K562 (cell line): ENCODE data around the gene TBCC. TPM values are rescaled to one million over a fixed set of nuclear protein-coding genes. Genes with fewer than 3 reads are reported as not detected.

Experiments used
- ATAC-seq: fragments of 200-7000 bp; cut with Tn5 transposase; 3 replicates; pipeline ENCODE4 v1.9.1; 2020; ENCODE audit warnings: moderate library complexity
- BruUV-seq: library from RNA; stranded (reverse); fragments of 400-500 nt; replicated peaks from 2 replicates; lab custom pipeline; 2021; lab: Mats Ljungman, UMichigan
- CTCF ChIA-PET: fragments of 300-600 bp; formaldehyde crosslinking; extraction: SDS; loops from one replicate; lab custom pipeline; 2021; ENCODE audit warnings: low intra/inter-chr PET ratio; lab: Yijun Ruan, JAX
- POLR2A ChIA-PET: fragments of 300-600, 350-650 bp; sonication (Branson Sonifier 250); formaldehyde crosslinking; extraction: SDS; loops from one replicate; lab custom pipeline; 2021; ENCODE audit warnings: antibody characterized with exemption, inconsistent platforms; lab: Yijun Ruan, JAX
- DNase-seq, 4 experiments: peaks; one replicate each; pipeline versions ENCODE4 v3.0.0 to v3.0.0-alpha.2; 2011 to 2018; ENCODE audit warnings: low spot score in 3 of 4, mixed read lengths in 3 of 4; ENCODE audit errors: extremely low read depth in 1 of 4
- FAIRE-seq: peaks from 2 replicates; lab custom pipeline; 2011; peaks lifted over from hg19 to GRCh38; lab: Jason Lieb, UNC
- H2AFZ ChIP-seq: 2 replicates; pipeline ENCODE4 v1.6.0; 2011; ENCODE audit warnings: low read depth, low read length, control low read depth, inconsistent platforms
- H3K27ac ChIP-seq: fragments of 200-600 bp; 3 replicates; pipeline ENCODE4 v1.8.0; 2011; ENCODE audit warnings: low read depth, mild to moderate bottlenecking, control low read depth, inconsistent platforms, low read length, moderate library complexity, mixed read lengths; ENCODE audit errors: extremely low read depth
- H3K27me3 ChIP-seq, 2 experiments: fragments of 300-600 bp in 1 of 2; 2 replicates in 1 of 2; 3 replicates in 1 of 2; pipeline versions ENCODE4 v1.6.0 to v1.8.0; 2011; ENCODE audit warnings: inconsistent platforms in 2 of 2, low read length in 2 of 2, mild to moderate bottlenecking in 1 of 2, mixed read lengths in 1 of 2, moderate library complexity in 1 of 2; ENCODE audit not compliant: control insufficient read depth in 2 of 2, insufficient read depth in 2 of 2
- H3K36me3 ChIP-seq: fragments of 300-600 bp; 3 replicates; pipeline ENCODE4 v1.8.0; 2011; ENCODE audit warnings: mild to moderate bottlenecking, low read length, inconsistent platforms; ENCODE audit not compliant: control insufficient read depth, insufficient read depth
- H3K4me1 ChIP-seq, 2 experiments: fragments of 200-600 bp in 1 of 2; replicated peaks in 1 of 2; 2 replicates in 1 of 2; 3 replicates in 1 of 2; pipeline versions ENCODE4 v1.5.1 to v1.8.0; 2011; ENCODE audit warnings: inconsistent platforms in 2 of 2, low read length in 2 of 2, mild to moderate bottlenecking in 1 of 2, mixed read lengths in 1 of 2, moderate library complexity in 1 of 2; ENCODE audit not compliant: control insufficient read depth in 2 of 2, insufficient read depth in 2 of 2
- H3K4me2 ChIP-seq: 2 replicates; pipeline ENCODE4 v1.6.1; 2011; ENCODE audit warnings: low read length, control low read depth, inconsistent platforms, mixed read lengths; ENCODE audit not compliant: insufficient read depth
- H3K4me3 ChIP-seq: fragments of 200-600 bp; sonication (generic), shearing (Covaris generic); 2 replicates; pipeline ENCODE4 v1.5.1; 2016; ENCODE audit warnings: control low read depth, inconsistent platforms
- H3K79me2 ChIP-seq: fragments of 200-600 bp; 3 replicates; pipeline ENCODE4 v1.8.0; 2011; ENCODE audit warnings: low read length, inconsistent platforms; ENCODE audit not compliant: control insufficient read depth, insufficient read depth
- H3K9ac ChIP-seq, 2 experiments: 2 replicates each; pipeline versions ENCODE4 v1.6.0 to v1.6.1; 2011; ENCODE audit warnings: low read depth in 2 of 2, low read length in 2 of 2, control low read depth in 1 of 2, inconsistent platforms in 1 of 2, mild to moderate bottlenecking in 1 of 2, mixed read lengths in 1 of 2; ENCODE audit not compliant: insufficient read depth in 1 of 2
- H3K9me1 ChIP-seq: one replicate; pipeline ENCODE4 v1.6.0; 2011; ENCODE audit warnings: inconsistent platforms, mild to moderate bottlenecking, low read length, moderate library complexity; ENCODE audit not compliant: control insufficient read depth, insufficient read depth
- H3K9me3 ChIP-seq: replicated peaks from 2 replicates; pipeline ENCODE4 v1.5.1; 2011; ENCODE audit warnings: low read depth, low read length, inconsistent platforms; ENCODE audit not compliant: control insufficient read depth, insufficient read depth
- H4K20me1 ChIP-seq: replicated peaks from 2 replicates; pipeline ENCODE4 v1.6.1; 2011; ENCODE audit warnings: low read length, inconsistent platforms, mixed read lengths; ENCODE audit not compliant: control insufficient read depth, insufficient read depth
- BRD4 ChIP-seq: fragments of 200-600 bp; sonication (generic); IDR thresholded peaks from 2 replicates; pipeline ENCODE4 v1.6.1; 2017; ENCODE audit warnings: inconsistent platforms
- C11orf30 ChIP-seq: fragments of 450-650 bp; IDR thresholded peaks from 2 replicates; pipeline ENCODE4 v1.6.1; 2016; ENCODE audit warnings: low read depth, mild to moderate bottlenecking
- DACH1 ChIP-seq: fragments of 450-650 bp; IDR thresholded peaks from 2 replicates; pipeline ENCODE4 v1.6.1; 2018; ENCODE audit not compliant: partially characterized antibody
- KDM1A ChIP-seq, 2 experiments: fragments of 450-650 bp; IDR thresholded peaks; 2 replicates each; pipeline ENCODE4 v1.6.1; 2016; ENCODE audit warnings: mild to moderate bottlenecking in 2 of 2
- MAFF ChIP-seq: IDR thresholded peaks from 2 replicates; pipeline ENCODE4 v1.6.1; 2012; ENCODE audit warnings: low read length, improper control_type of control experiment
- MAFG ChIP-seq: fragments of 450-650 bp; conservative IDR thresholded peaks from 2 replicates; pipeline ENCODE4 v1.6.1; 2016; ENCODE audit warnings: missing genetic modification characterization, missing compliant biosample characterization
- MAFK ChIP-seq: IDR thresholded peaks from 2 replicates; pipeline ENCODE4 v1.6.1; 2011; ENCODE audit warnings: low read length, improper control_type of control experiment
- ZNF224 ChIP-seq: sonication (generic); formaldehyde crosslinking; IDR thresholded peaks from 2 replicates; pipeline ENCODE4 v1.8.0; 2022; ENCODE audit warnings: mild to moderate bottlenecking, missing genetic modification reagents
- ZNF316 ChIP-seq: fragments of 450-650 bp; IDR thresholded peaks from 2 replicates; pipeline ENCODE4 v1.6.1; 2016
- WGBS: fragments of 100-300 bp; shearing (Covaris generic); methylation state at CpG from one replicate; pipeline ENCODE4 v1.1.6; 2016; ENCODE audit warnings: low coverage, mixed read lengths; ENCODE audit not compliant: insufficient coverage; ENCODE audit errors: missing lambda C conversion rate; 5-methylcytosine and 5-hydroxymethylcytosine counted together
- in situ Hi-C: fragments of 300-500 bp; cut with MboI; formaldehyde crosslinking; loops from 4 replicates; pipeline ENCODE4 v1.15.0; 2018; ENCODE audit warnings: inconsistent platforms, mixed read lengths
- intact Hi-C: fragments of 100-400 bp; cut with micrococcal nuclease; formaldehyde crosslinking; loops from 2 replicates; pipeline ENCODE4 v1.14.2; 2022
- polyA plus RNA-seq, 8 experiments: library from polyadenylated mRNA; depleted of rRNA in 4 of 8; stranded (reverse) in 5 of 8; unstranded in 3 of 8; fragments of >200 nt; fragmentation: Nextera tagmentation in 2 of 8; fragmentation: Illumina TruSeq in 1 of 8; extraction: Ambion mirVana in 2 of 8; extraction: Trizol in 1 of 8; gene quantifications; 2 replicates each; pipeline versions ENCODE4 v1.2.1 to v1.2.3, GENCODE V29; 2011 to 2014; ENCODE audit warnings: inconsistent platforms in 1 of 8, missing spikeins in 1 of 8
- total RNA-seq, 7 experiments: library from RNA; depleted of rRNA in 6 of 7; stranded (reverse); fragments of >200 nt in 6 of 7; fragmentation: Illumina TruSeq in 2 of 7; extraction: Trizol in 2 of 7; gene quantifications; 2 replicates each; pipeline versions ENCODE4 v1.2.1 to v1.2.3, GENCODE V29; 2011 to 2021; ENCODE audit warnings: low replicate concordance in 1 of 7

TBCC gene
- total and polyA plus RNA-seq, 9 of the 15 experiments (the other 6 are each of a cell fraction or from before 2014, with no cell fraction given): 2.8 to 34.1 (median 23.3) TPM

- H2AFZ ChIP-seq: no peak overlapping the region
- H3K36me3 ChIP-seq: no peaks in the 10 kb centered on the region
- 39% methylated on average over 5 of the region's 5 CpGs for WGBS
- intact Hi-C loops (no loop called here), in situ Hi-C loops (no loop called here)
- no peak overlapping the region for H3K9ac ChIP-seq
- no peak overlapping the region for H3K4me3 ChIP-seq
- no peak for TF ChIP-seq ZNF224 (CRISPR knock-in tag)
- peak; percentile 98 for TF ChIP-seq C11orf30
- no peak for TF ChIP-seq BRD4
- no peak for TF ChIP-seq KDM1A (IDR thresholded peaks at IDR 0.05)
- TF ChIP-seq MAFF: peak; percentile 99
- peak; percentile 97 for TF ChIP-seq MAFG (tag)
- TF ChIP-seq DACH1: peak; percentile 6
- peak; percentile 99 for TF ChIP-seq ZNF316
- TF ChIP-seq MAFK: peak; percentile 99
- CTCF ChIA-PET: no interaction called here
- H3K4me2 ChIP-seq: no peak overlapping the region
- no peaks in the 10 kb centered on the region for H3K27me3 ChIP-seq
- FAIRE-seq: no peak
- ATAC-seq: no peak
- H4K20me1 ChIP-seq: 0 out of 2 replicates have a peak, but pooled peaks cover 5% of the 10 kb centered on the region
- DNase-seq: no peak
- no peaks in the 10 kb centered on the region for H3K9me1 ChIP-seq
- H3K79me2 ChIP-seq: no peaks in the 10 kb centered on the region
- no peaks in the 10 kb centered on the region; a peak in 2 of 5 replicates for H3K4me1 ChIP-seq
- no TSS peak for BruUV-seq
- H3K9me3 ChIP-seq: no peaks in the 10 kb centered on the region
- POLR2A ChIA-PET: interaction anchor here (0.6 to 2.6 kb wide), 6 partner anchors 9 to 27 kb away, joined by 3 to 12 read pairs (median 5); partner anchors contain the start of genes BICRAL and TBCC
- H3K27ac ChIP-seq: no peak overlapping the region
Measured at GRCh38 chr6:42754759-42755158, 8.9 kb upstream of the TBCC start.
